SU-DHL-6 (cell line): ENCODE data around the gene AP3M1.

Experiments used
- H2AFZ ChIP-seq: fragments of 200-600 bp; sonication (generic); 2 replicates; pipeline ENCODE4 v1.6.1; 2014; ENCODE audit warnings: low read depth, mild to moderate bottlenecking, moderate library complexity, mixed read lengths, antibody characterized with exemption, low read length; ENCODE audit not compliant: severe bottlenecking
- H3F3A ChIP-seq: fragments of 200-600 bp; shearing (Covaris generic); 2 replicates; pipeline ENCODE4 v1.6.0; 2016; ENCODE audit warnings: antibody characterized with exemption, mild to moderate bottlenecking; ENCODE audit not compliant: insufficient read depth
- H3K27ac ChIP-seq: fragments of 200-600 bp; sonication (generic); 2 replicates; pipeline ENCODE4 v1.5.1; 2016; ENCODE audit warnings: low read depth, mild to moderate bottlenecking, low read length, moderate library complexity, mixed read lengths
- H3K27me3 ChIP-seq: fragments of 200-600 bp; sonication (generic), shearing (Covaris generic); 2 replicates; pipeline ENCODE4 v1.6.0; 2014; ENCODE audit warnings: mild to moderate bottlenecking, low read length
- H3K36me3 ChIP-seq: fragments of 200-600 bp; sonication (generic); 2 replicates; pipeline ENCODE4 v1.6.1; 2014; ENCODE audit warnings: mild to moderate bottlenecking, low read length, mixed read lengths
- H3K4me2 ChIP-seq: fragments of 300-600, 200-600 bp; shearing (Covaris generic), sonication (generic); 2 replicates; pipeline ENCODE4 v1.6.0; 2014; ENCODE audit warnings: low read length, low read depth, mild to moderate bottlenecking; ENCODE audit not compliant: poor library complexity, severe bottlenecking
- H3K4me3 ChIP-seq: fragments of 200-600 bp; sonication (generic); 2 replicates; pipeline ENCODE4 v1.5.1; 2014; ENCODE audit warnings: antibody characterized with exemption, low read length, mild to moderate bottlenecking, mixed read lengths; ENCODE audit not compliant: insufficient read depth, poor library complexity, severe bottlenecking
- H3K79me2 ChIP-seq: fragments of 200-600 bp; sonication (generic); 2 replicates; pipeline ENCODE4 v1.6.1; 2014; ENCODE audit warnings: mild to moderate bottlenecking, low read length, moderate library complexity; ENCODE audit not compliant: insufficient read depth
- H3K9ac ChIP-seq: fragments of 200-600 bp; sonication (generic); 2 replicates; pipeline ENCODE4 v1.7.0; 2014; ENCODE audit warnings: mild to moderate bottlenecking, low read length
- H3K9me2 ChIP-seq: fragments of 200-600 bp; sonication (generic); replicated peaks from 2 replicates; pipeline ENCODE4 v1.6.1; 2014; ENCODE audit warnings: low read length; ENCODE audit not compliant: insufficient read depth
- H3K9me3 ChIP-seq: fragments of 200-600 bp; sonication (generic); 2 replicates; pipeline ENCODE4 v1.6.1; 2014; ENCODE audit warnings: low read length, mixed read lengths; ENCODE audit not compliant: insufficient read depth
- H4K20me1 ChIP-seq: fragments of 200-600 bp; sonication (generic); 2 replicates; pipeline ENCODE4 v1.6.1; 2014; ENCODE audit warnings: low read depth, mild to moderate bottlenecking, antibody characterized with exemption, low read length, moderate library complexity, mixed read lengths
- CTCF ChIP-seq: fragments of 200-600 bp; sonication (generic); IDR thresholded peaks from one replicate; pipeline ENCODE4 v1.5.1; 2017; ENCODE audit warnings: antibody characterized with exemption, mild to moderate bottlenecking, low read length, moderate library complexity; ENCODE audit not compliant: insufficient read depth, poor library complexity, severe bottlenecking
- EZH2phosphoT487 ChIP-seq: fragments of 200-600 bp; sonication (generic), shearing (Covaris generic); conservative IDR thresholded peaks from 2 replicates; pipeline ENCODE4 v1.6.1; 2018; ENCODE audit warnings: mild to moderate bottlenecking, antibody characterized with exemption, low read length, moderate library complexity, mixed read lengths

The AP3M1 gene

GRCh38 chr10:74133923-74134820 lies 16.5 kb downstream of the AP3M1 start:
- Histone ChIP-seq H3K79me2 (0 out of 2 replicates have a peak, but pooled peaks cover 4% of the 10 kb centered on the region), H3K27me3 (no peaks in the 10 kb centered on the region), H2AFZ (no peak overlapping the region), H3K27ac (no peak overlapping the region), H3K9me3 (no peaks in the 10 kb centered on the region), H3F3A (no peaks in the 10 kb centered on the region), H3K9me2 (no peaks in the 10 kb centered on the region), H3K4me3 (no peak overlapping the region), H4K20me1 (no peaks in the 10 kb centered on the region), H3K4me2 (no peak overlapping the region), H3K36me3 (peaks cover 42% of the 10 kb centered on the region), H3K9ac (no peak overlapping the region)
- TF ChIP-seq EZH2phosphoT487 (no peak), CTCF (no peak)

- Histone ChIP-seq H3K27ac (no peak overlapping the region), H3F3A (no peaks in the 10 kb centered on the region), H3K27me3 (no peaks in the 10 kb centered on the region), H3K4me3 (no peak overlapping the region), H3K9ac (no peak overlapping the region), H3K36me3 (peaks cover 19% of the 10 kb centered on the region), H2AFZ (no peak overlapping the region), H4K20me1 (no peaks in the 10 kb centered on the region), H3K79me2 (no peaks in the 10 kb centered on the region), H3K9me3 (no peaks in the 10 kb centered on the region), H3K4me2 (no peak overlapping the region), H3K9me2 (no peaks in the 10 kb centered on the region)
- TF ChIP-seq CTCF: no peak
- TF ChIP-seq EZH2phosphoT487: no peak
These were observed 27.5 kb downstream of the AP3M1 start for GRCh38 chr10:74123081-74123480.

- Histone ChIP-seq H3K4me2 (no peak overlapping the region), H3K4me3 (no peak overlapping the region), H3F3A (no peaks in the 10 kb centered on the region), H3K36me3 (peaks cover 19% of the 10 kb centered on the region), H4K20me1 (no peaks in the 10 kb centered on the region), H3K9ac (no peak overlapping the region), H3K9me3 (no peaks in the 10 kb centered on the region), H2AFZ (no peak overlapping the region), H3K27ac (no peak overlapping the region), H3K9me2 (no peaks in the 10 kb centered on the region), H3K79me2 (no peaks in the 10 kb centered on the region), H3K27me3 (no peaks in the 10 kb centered on the region)
- no peak for TF ChIP-seq EZH2phosphoT487
- no peak for TF ChIP-seq CTCF
These were observed 28.6 kb downstream of the AP3M1 start for GRCh38 chr10:74122060-74122459.
